GM18520 (cell line): ENCODE data around the gene TRAM2.

Source experiments
- ATAC-seq: cut with Tn5 transposase; IDR thresholded peaks from one replicate; pipeline ENCODE4 v1.9.1; 2021; ENCODE audit not compliant: unreplicated experiment

The TRAM2 gene

GRCh38 chr6:52548353-52548713, 28.5 kb downstream of the TRAM2 start:
- no peak for ATAC-seq

- ATAC-seq = no peak
Observed at GRCh38 chr6:52547647-52548352, 29.1 kb downstream of the TRAM2 start.

GRCh38 chr6:52546678-52547077, 30.2 kb downstream of the TRAM2 start:
- ATAC-seq = peak; percentile 74

- ATAC-seq = peak; percentile 52
Observed at GRCh38 chr6:52546192-52546591, 30.7 kb downstream of the TRAM2 start.

GRCh38 chr6:52545406-52546119, 31.3 kb downstream of the TRAM2 start:
- no peak for ATAC-seq

- ATAC-seq = no peak
Observed at GRCh38 chr6:52544602-52545405, 32.1 kb downstream of the TRAM2 start.

- ATAC-seq = no peak
Observed at GRCh38 chr6:52543729-52544601, 32.9 kb downstream of the TRAM2 start.

GRCh38 chr6:52543262-52543661, 33.6 kb downstream of the TRAM2 start:
- no peak for ATAC-seq

GRCh38 chr6:52541135-52541534, 35.7 kb downstream of the TRAM2 start:
- ATAC-seq = no peak

- ATAC-seq = no peak
Observed at GRCh38 chr6:52540286-52540902, 36.5 kb downstream of the TRAM2 start.

GRCh38 chr6:52539607-52540006, 37.3 kb downstream of the TRAM2 start:
- no peak for ATAC-seq

GRCh38 chr6:52538901-52539354, 37.9 kb downstream of the TRAM2 start:
- no peak for ATAC-seq

GRCh38 chr6:52538252-52538900, 38.5 kb downstream of the TRAM2 start:
- ATAC-seq = no peak

- ATAC-seq = peak; percentile 51
Observed at GRCh38 chr6:52537001-52537753, 39.7 kb downstream of the TRAM2 start.

- no peak for ATAC-seq
Observed at GRCh38 chr6:52536424-52536916, 40.4 kb downstream of the TRAM2 start.

- no peak for ATAC-seq
Observed at GRCh38 chr6:52535711-52536423, 41.0 kb downstream of the TRAM2 start.

- no peak for ATAC-seq
Observed at GRCh38 chr6:52534966-52535390, 41.9 kb downstream of the TRAM2 start.

GRCh38 chr6:52534363-52534762, 42.5 kb downstream of the TRAM2 start:
- no peak for ATAC-seq
